Endothelial cell of umbilical vein (primary cell): ENCODE data around the gene CD82.
A peak's percentile ranks its signal among the peaks of the same experiment; 100 is the strongest.

Experiments used
- POLR2A ChIP-seq: IDR thresholded peaks from 2 replicates; pipeline ENCODE4 v1.6.1; 2012; ENCODE audit warnings: low read depth, mild to moderate bottlenecking, control low read depth, low read length
- POLR2AphosphoS5 ChIP-seq: IDR thresholded peaks from 2 replicates; pipeline ENCODE4 v1.6.1; 2012; ENCODE audit warnings: low read depth, mild to moderate bottlenecking, control low read depth, low read length, moderate library complexity; ENCODE audit not compliant: insufficient read depth
- TF ChIP-seq, protein P1 (sequence below), 2 donors: IDR thresholded peaks; 1 replicate in 1 of 2; 2 replicates in 1 of 2; pipeline ENCODE4 v1.5.1; 2011; ENCODE audit warnings: low read length in 2 of 2, mild to moderate bottlenecking in 2 of 2, moderate library complexity in 2 of 2, control low read depth in 1 of 2, inconsistent platforms in 1 of 2, low read depth in 1 of 2; ENCODE audit not compliant: insufficient read depth in 1 of 2; ENCODE audit errors: extremely low read depth in 1 of 2

DNA sequence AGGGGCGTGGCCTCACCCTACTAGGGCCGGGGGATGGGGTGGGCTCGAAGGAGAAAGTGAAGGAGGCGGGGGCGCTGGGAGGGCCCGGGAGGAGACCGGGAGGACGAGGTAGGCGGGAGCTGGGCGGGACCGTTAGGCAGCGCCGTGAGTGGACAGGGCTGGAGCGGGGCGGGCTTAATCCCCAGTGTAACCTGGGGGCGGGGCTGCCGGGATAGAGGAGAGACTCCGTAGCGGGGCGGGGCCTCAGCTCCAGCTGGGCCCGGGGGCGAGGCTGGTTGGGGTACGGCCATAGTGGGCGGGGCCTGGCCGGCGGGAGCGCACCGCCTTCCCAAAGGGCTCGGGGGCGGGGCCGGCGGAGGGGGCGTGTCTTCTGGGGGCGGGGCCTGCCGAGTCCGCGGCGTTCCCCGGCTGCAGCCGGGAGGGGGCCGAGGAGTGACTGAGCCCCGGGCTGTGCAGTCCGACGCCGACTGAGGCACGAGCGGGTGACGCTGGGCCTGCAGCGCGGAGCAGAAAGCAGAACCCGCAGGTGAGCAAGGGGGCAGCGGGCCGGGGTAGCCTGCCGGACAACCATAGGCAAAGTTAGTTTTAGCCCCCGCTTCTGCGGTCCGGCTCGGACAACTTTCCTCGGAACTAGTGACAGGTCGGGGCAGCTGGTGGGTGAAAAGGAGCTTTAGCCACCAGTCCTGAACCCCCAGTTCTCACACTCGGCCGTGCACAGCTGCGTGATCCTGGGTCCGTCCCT is at the start of gene CD82:
- TF ChIP-seq POLR2A (no peak), POLR2AphosphoS5 (no peak)
- TF ChIP-seq, protein P1, sequence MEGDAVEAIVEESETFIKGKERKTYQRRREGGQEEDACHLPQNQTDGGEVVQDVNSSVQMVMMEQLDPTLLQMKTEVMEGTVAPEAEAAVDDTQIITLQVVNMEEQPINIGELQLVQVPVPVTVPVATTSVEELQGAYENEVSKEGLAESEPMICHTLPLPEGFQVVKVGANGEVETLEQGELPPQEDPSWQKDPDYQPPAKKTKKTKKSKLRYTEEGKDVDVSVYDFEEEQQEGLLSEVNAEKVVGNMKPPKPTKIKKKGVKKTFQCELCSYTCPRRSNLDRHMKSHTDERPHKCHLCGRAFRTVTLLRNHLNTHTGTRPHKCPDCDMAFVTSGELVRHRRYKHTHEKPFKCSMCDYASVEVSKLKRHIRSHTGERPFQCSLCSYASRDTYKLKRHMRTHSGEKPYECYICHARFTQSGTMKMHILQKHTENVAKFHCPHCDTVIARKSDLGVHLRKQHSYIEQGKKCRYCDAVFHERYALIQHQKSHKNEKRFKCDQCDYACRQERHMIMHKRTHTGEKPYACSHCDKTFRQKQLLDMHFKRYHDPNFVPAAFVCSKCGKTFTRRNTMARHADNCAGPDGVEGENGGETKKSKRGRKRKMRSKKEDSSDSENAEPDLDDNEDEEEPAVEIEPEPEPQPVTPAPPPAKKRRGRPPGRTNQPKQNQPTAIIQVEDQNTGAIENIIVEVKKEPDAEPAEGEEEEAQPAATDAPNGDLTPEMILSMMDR (IDR thresholded peaks at IDR 0.05; ENCODE audit: extremely low read depth in 1 of 2, insufficient read depth in 1 of 2, low read depth in 1 of 2, low read length in 2 of 2), result peak; percentile 5 to 30
